Measurements from ENCODE around the gene RBMS2. TPM values are rescaled to one million over a fixed set of nuclear protein-coding genes. Genes with fewer than 3 reads are reported as not detected.

Gene RBMS2
- total and polyA plus RNA-seq, 9 of the 15 experiments (the other 6 are each of a cell fraction or from before 2014, with no cell fraction given), result 0.08 to 10.5 (median 0.31) TPM

- intact Hi-C loops (cut with micrococcal nuclease) (loop anchor here (1.0 to 2.0 kb wide), 2 partner anchors 42 to 81 kb away; no protein-coding TSS in a partner anchor), in situ Hi-C loops (cut with MboI) (no loop called here)
- no peak overlapping the region for H3K4me3 ChIP-seq
- FAIRE-seq (peak; percentile 91), DNase-seq (ENCODE audit: extremely low read depth in 1 of 4, low spot score in 3 of 4) (peak; percentile 58 to 72 (median 67)), ATAC-seq (peak; percentile 83)
- H3K9ac ChIP-seq (ENCODE audit: insufficient read depth in 1 of 2, low read depth in 2 of 2, low read length in 2 of 2), result no peak overlapping the region; a peak in 1 of 4 replicates
- no peaks in the 10 kb centered on the region for H3K9me1 ChIP-seq (ENCODE audit: control insufficient read depth, insufficient read depth, low read length)
- H2AFZ ChIP-seq (ENCODE audit: low read depth, low read length), result no peak overlapping the region
- WGBS (ENCODE audit: insufficient coverage, low coverage, missing lambda C conversion rate), result 33% methylated on average over 8 of the region's 8 CpGs
- peaks cover 0 to 2% of the 10 kb centered on the region in 2 experiments; a peak in 1 of 5 replicates for H3K4me1 ChIP-seq (replicated peaks in 1 of 2; ENCODE audit: control insufficient read depth in 2 of 2, insufficient read depth in 2 of 2, low read length in 2 of 2)
- H4K20me1 ChIP-seq (replicated peaks; ENCODE audit: control insufficient read depth, insufficient read depth, low read length), result no peaks in the 10 kb centered on the region; the same call in 1 of the 2 replicates
- H3K36me3 ChIP-seq (ENCODE audit: control insufficient read depth, insufficient read depth, low read length), result peaks cover 33% of the 10 kb centered on the region; the same call in 2 of the 3 replicates
- no peaks in the 10 kb centered on the region for H3K27me3 ChIP-seq (ENCODE audit: control insufficient read depth in 2 of 2, insufficient read depth in 2 of 2, low read length in 2 of 2)
- ChIA-PET CTCF (ENCODE audit: low intra/inter-chr PET ratio) (interaction anchor here (0.6 to 2.1 kb wide), 6 partner anchors 37 to 405 kb away, joined by 3 to 27 read pairs (median 4); partner anchors contain the start of gene SMARCC2), POLR2A (interaction anchor here (1.1 kb wide), 1 partner anchor 13 kb away, joined by 3 read pairs; no protein-coding TSS in a partner anchor)
- H3K79me2 ChIP-seq (ENCODE audit: control insufficient read depth, insufficient read depth, low read length), result no peaks in the 10 kb centered on the region
- H3K9me3 ChIP-seq (replicated peaks; ENCODE audit: control insufficient read depth, insufficient read depth, low read depth, low read length), result no peaks in the 10 kb centered on the region
- no peak overlapping the region for H3K27ac ChIP-seq (ENCODE audit: extremely low read depth, low read depth, low read length)
- no peak overlapping the region for H3K4me2 ChIP-seq (ENCODE audit: insufficient read depth, low read length)
- BruUV-seq (replicated peaks), result no TSS peak
- no peak for TF ChIP-seq NFRKB (IDR thresholded peaks at IDR 0.05; ENCODE audit: low read depth)
- TF ChIP-seq ZC3H8 (IDR thresholded peaks at IDR 0.05), result no peak
- no peak for TF ChIP-seq ZNF398 (CRISPR knock-in tag; IDR thresholded peaks at IDR 0.05)
- no peak for TF ChIP-seq ZNF253 (CRISPR knock-in tag; conservative IDR thresholded peaks at IDR 0.05)
- no peak for TF ChIP-seq ARHGAP35 (IDR thresholded peaks at IDR 0.05; ENCODE audit: partially characterized antibody)
- no peak for TF ChIP-seq PRPF4 (IDR thresholded peaks at IDR 0.05; ENCODE audit: insufficient read depth, low read depth, low read length, poor library complexity, severe bottlenecking)
- TF ChIP-seq NFATC3 (IDR thresholded peaks at IDR 0.05), result no peak
- TF ChIP-seq HIVEP1 (CRISPR knock-in tag; IDR thresholded peaks at IDR 0.05), result no peak
- no peak for TF ChIP-seq SMAD3 (CRISPR knock-in tag; conservative IDR thresholded peaks at IDR 0.05)
- no peak for TF ChIP-seq ZBTB8A (IDR thresholded peaks at IDR 0.05; ENCODE audit: partially characterized antibody)
- TF ChIP-seq ZNF217 (CRISPR knock-in tag; IDR thresholded peaks at IDR 0.05), result no peak
- 0 out of 2 replicates have a peak, but pooled peaks have one; percentile 30 for TF ChIP-seq ZBTB9 (CRISPR knock-in tag; IDR thresholded peaks at IDR 0.05)
- TF ChIP-seq SPI1 (IDR thresholded peaks at IDR 0.05; ENCODE audit: borderline replicate concordance, low read depth, low read length), result no peak
- no peak for TF ChIP-seq POLR3A (IDR thresholded peaks at IDR 0.05; ENCODE audit: borderline replicate concordance, extremely low read depth, insufficient read depth, insufficient read length)
- no peak for TF ChIP-seq NCOR1 (IDR thresholded peaks at IDR 0.05)
- peak; percentile 82 for TF ChIP-seq SMC3 (conservative IDR thresholded peaks at IDR 0.05; ENCODE audit: insufficient read depth, low read depth, low read length)
- TF ChIP-seq ETS1 (conservative IDR thresholded peaks at IDR 0.05; ENCODE audit: control insufficient read depth, low read depth, low read length), result no peak
- TF ChIP-seq ZNF311 (CRISPR knock-in tag; IDR thresholded peaks at IDR 0.05), result no peak
Observed at GRCh38 chr12:56593909-56594621, 72.4 kb downstream of the RBMS2 start.

All from K562 (cell line).